ENCODE data around the gene PFDN5. TPM values are rescaled to one million over a fixed set of nuclear protein-coding genes. Genes with fewer than 3 reads are reported as not detected.
A peak's percentile ranks its signal among the peaks of the same experiment; 100 is the strongest.
"Not testable (repeated sequence)": the region's sequence is repeated elsewhere in the genome, so short reads cannot be mapped to it uniquely, and the experiment has no call there.

Gene PFDN5
- total RNA-seq, 2 donors from 2014 or later: 322 to 403 TPM

DNA sequence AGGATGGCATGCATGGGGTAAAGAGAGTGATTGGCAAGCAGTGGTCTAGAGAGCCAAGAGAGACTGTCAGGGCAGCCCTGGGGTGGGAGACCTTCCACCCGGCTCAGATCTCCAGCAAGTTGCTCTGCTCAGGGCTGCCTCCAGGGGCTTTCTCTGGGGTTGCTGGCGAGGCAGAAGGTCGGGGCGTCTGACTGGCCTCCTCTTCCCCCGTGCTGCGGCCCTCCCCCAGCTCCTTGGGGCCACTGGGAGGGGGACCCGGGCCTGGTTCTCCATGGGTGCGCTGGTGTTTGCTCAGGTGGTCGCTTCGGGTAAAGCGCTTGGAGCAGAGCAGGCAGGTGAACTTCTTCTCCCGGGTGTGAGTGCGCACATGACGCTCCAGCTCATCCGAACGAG, 32.7 kb downstream of the PFDN5 start:
- DNase-seq: peak; percentile 90
- no peaks in the 10 kb centered on the region for H3K9me3 Mint-ChIP-seq
- H3K36me3 Mint-ChIP-seq (ENCODE audit: low read depth): no peaks in the 10 kb centered on the region
- peaks cover 21% of the 10 kb centered on the region for H3K4me1 Mint-ChIP-seq
- H3K4me3 Mint-ChIP-seq: no peak overlapping the region
- H3K27ac ChIP-seq (ENCODE audit: low read depth, low read length): no peak overlapping the region
- no peak overlapping the region for H3K9ac ChIP-seq (ENCODE audit: extremely low read depth, low read length, poor library complexity, severe bottlenecking)
- no peak overlapping the region for H3K4me3 ChIP-seq (ENCODE audit: low read length)
- no peak overlapping the region for H3K27ac Mint-ChIP-seq
- 67% methylated on average over 16 of the region's 16 CpGs for WGBS, 2 experiments (ENCODE audit: insufficient coverage in 1 of 2, insufficient read length in 1 of 2)
- H3K9me3 ChIP-seq (ENCODE audit: control insufficient read depth, low read length): no peaks in the 10 kb centered on the region
- TF ChIP-seq, protein P1, sequence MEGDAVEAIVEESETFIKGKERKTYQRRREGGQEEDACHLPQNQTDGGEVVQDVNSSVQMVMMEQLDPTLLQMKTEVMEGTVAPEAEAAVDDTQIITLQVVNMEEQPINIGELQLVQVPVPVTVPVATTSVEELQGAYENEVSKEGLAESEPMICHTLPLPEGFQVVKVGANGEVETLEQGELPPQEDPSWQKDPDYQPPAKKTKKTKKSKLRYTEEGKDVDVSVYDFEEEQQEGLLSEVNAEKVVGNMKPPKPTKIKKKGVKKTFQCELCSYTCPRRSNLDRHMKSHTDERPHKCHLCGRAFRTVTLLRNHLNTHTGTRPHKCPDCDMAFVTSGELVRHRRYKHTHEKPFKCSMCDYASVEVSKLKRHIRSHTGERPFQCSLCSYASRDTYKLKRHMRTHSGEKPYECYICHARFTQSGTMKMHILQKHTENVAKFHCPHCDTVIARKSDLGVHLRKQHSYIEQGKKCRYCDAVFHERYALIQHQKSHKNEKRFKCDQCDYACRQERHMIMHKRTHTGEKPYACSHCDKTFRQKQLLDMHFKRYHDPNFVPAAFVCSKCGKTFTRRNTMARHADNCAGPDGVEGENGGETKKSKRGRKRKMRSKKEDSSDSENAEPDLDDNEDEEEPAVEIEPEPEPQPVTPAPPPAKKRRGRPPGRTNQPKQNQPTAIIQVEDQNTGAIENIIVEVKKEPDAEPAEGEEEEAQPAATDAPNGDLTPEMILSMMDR (conservative IDR thresholded peaks at IDR 0.05): peak; percentile 63
- H3K27me3 ChIP-seq (ENCODE audit: control insufficient read depth, insufficient read depth, low read length, poor library complexity, severe bottlenecking): peaks cover 7% of the 10 kb centered on the region
- peaks cover 63% of the 10 kb centered on the region for H3K27me3 Mint-ChIP-seq (ENCODE audit: insufficient read depth)
- H3K36me3 ChIP-seq (ENCODE audit: control insufficient read depth, insufficient read depth, low read length): no peaks in the 10 kb centered on the region
- peaks cover 16% of the 10 kb centered on the region for H3K4me1 ChIP-seq (ENCODE audit: control insufficient read depth, insufficient read depth, low read length)

DNA sequence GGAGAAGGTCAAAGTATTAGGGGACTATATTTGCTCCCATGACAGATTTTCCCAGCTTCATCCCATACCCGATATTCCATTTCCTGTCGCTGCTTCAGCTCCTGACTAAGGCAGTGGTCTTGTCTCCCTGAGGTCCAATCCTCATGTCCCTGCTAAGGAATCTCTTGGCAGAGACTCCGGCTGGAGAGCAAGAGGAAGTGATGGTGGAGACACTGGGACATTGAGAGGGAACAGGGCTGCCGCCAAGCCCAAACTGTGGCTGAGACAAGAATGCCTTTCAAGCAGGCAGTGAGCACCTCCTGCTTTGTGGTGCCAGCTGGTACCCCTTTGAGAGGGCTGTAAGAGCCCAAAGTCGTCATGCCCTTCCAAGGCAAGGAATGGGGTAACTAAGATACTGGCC, 35.3 kb downstream of the PFDN5 start:
- Mint-ChIP-seq H3K36me3 (ENCODE audit: low read depth) (no peaks in the 10 kb centered on the region), H3K4me1 (peaks cover 10% of the 10 kb centered on the region), H3K4me3 (no peak overlapping the region), H3K27me3 (ENCODE audit: insufficient read depth) (peaks cover 56% of the 10 kb centered on the region), H3K27ac (no peak overlapping the region), H3K9me3 (no peaks in the 10 kb centered on the region)
- Histone ChIP-seq H3K36me3 (ENCODE audit: control insufficient read depth, insufficient read depth, low read length) (no peaks in the 10 kb centered on the region), H3K27ac (ENCODE audit: low read depth, low read length) (no peak overlapping the region), H3K9ac (ENCODE audit: extremely low read depth, low read length, poor library complexity, severe bottlenecking) (no peak overlapping the region), H3K4me1 (ENCODE audit: control insufficient read depth, insufficient read depth, low read length) (peaks cover 5% of the 10 kb centered on the region), H3K9me3 (ENCODE audit: control insufficient read depth, low read length) (no peaks in the 10 kb centered on the region), H3K4me3 (ENCODE audit: low read length) (no peak overlapping the region), H3K27me3 (ENCODE audit: control insufficient read depth, insufficient read depth, low read length, poor library complexity, severe bottlenecking) (peaks cover 7% of the 10 kb centered on the region)
- TF ChIP-seq, protein P1 (conservative IDR thresholded peaks at IDR 0.05): no peak
- DNase-seq: no peak
- 89 to 92% methylated on average over 5 of the region's 5 CpGs for WGBS, 2 experiments (ENCODE audit: insufficient coverage in 1 of 2, insufficient read length in 1 of 2)

DNA sequence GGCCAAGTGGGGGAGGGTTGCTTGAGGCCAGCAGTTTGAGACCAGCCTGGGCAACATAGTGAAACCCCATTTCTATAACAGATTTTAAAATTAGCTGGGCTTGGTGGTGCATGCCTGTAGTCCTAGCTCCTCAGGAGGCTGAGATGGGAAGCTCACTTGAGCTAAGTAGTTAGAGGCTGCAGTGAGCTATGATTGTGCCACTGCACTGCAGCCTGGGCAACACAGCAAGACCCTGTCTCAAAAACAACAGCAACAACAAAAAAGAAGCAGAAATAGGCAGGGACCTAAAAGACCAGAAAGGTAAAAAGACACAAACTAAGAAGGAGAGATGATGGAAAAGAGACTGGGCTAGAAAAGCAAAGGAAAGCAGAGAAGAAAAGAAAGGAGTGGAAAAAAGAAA, 37.0 kb downstream of the PFDN5 start:
- not testable (repeated sequence) for H3K4me3 ChIP-seq (ENCODE audit: low read length); H3K36me3 ChIP-seq (ENCODE audit: control insufficient read depth, insufficient read depth, low read length); DNase-seq; H3K27ac Mint-ChIP-seq; H3K4me1 Mint-ChIP-seq; H3K27ac ChIP-seq (ENCODE audit: low read depth, low read length); H3K9me3 ChIP-seq (ENCODE audit: control insufficient read depth, low read length); H3K4me1 ChIP-seq (ENCODE audit: control insufficient read depth, insufficient read depth, low read length); H3K36me3 Mint-ChIP-seq (ENCODE audit: low read depth); H3K4me3 Mint-ChIP-seq; H3K27me3 ChIP-seq (ENCODE audit: control insufficient read depth, insufficient read depth, low read length, poor library complexity, severe bottlenecking); H3K9ac ChIP-seq (ENCODE audit: extremely low read depth, low read length, poor library complexity, severe bottlenecking); H3K9me3 Mint-ChIP-seq
- H3K27me3 Mint-ChIP-seq (ENCODE audit: insufficient read depth): peaks cover 50% of the 10 kb centered on the region

DNA sequence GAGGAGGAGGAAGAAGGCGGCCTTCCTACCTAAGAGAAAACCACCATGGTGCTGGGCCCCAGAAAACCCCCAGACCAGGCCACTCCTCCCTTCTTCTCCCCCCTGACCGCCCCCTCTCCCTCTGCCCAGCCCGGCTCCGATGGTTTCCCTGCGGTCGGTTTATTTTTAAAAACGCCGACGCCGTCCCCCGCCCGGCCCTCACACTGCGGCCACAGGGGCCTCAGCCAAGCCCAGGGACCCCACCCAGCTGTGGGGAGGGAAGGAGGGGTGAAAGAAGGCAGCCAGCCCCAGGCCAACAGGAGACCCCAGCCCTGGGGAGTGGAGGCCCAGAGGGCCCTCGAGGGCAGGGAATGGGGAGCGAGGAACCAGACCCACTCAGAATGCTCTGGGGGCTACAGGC, 37.4 kb downstream of the PFDN5 start:
- Histone ChIP-seq H3K27me3 (ENCODE audit: control insufficient read depth, insufficient read depth, low read length, poor library complexity, severe bottlenecking) (no peaks in the 10 kb centered on the region), H3K4me3 (ENCODE audit: low read length) (no peak overlapping the region), H3K4me1 (ENCODE audit: control insufficient read depth, insufficient read depth, low read length) (no peaks in the 10 kb centered on the region), H3K36me3 (ENCODE audit: control insufficient read depth, insufficient read depth, low read length) (no peaks in the 10 kb centered on the region), H3K9me3 (ENCODE audit: control insufficient read depth, low read length) (no peaks in the 10 kb centered on the region), H3K27ac (ENCODE audit: low read depth, low read length) (no peak overlapping the region), H3K9ac (ENCODE audit: extremely low read depth, low read length, poor library complexity, severe bottlenecking) (no peak overlapping the region)
- no peak overlapping the region for H3K4me3 Mint-ChIP-seq
- TF ChIP-seq, protein P1 (conservative IDR thresholded peaks at IDR 0.05): no peak
- peaks cover 46% of the 10 kb centered on the region for H3K27me3 Mint-ChIP-seq (ENCODE audit: insufficient read depth)
- DNase-seq: no peak
- no peaks in the 10 kb centered on the region for H3K9me3 Mint-ChIP-seq
- 90 to 100% methylated on average over 2 to 14 of the region's 15 CpGs for WGBS, 2 experiments (ENCODE audit: insufficient coverage in 1 of 2, insufficient read length in 1 of 2)
- no peaks in the 10 kb centered on the region for H3K36me3 Mint-ChIP-seq (ENCODE audit: low read depth)
- H3K4me1 Mint-ChIP-seq: peaks cover 6% of the 10 kb centered on the region
- no peak overlapping the region for H3K27ac Mint-ChIP-seq
